Left kidney (tissue), 2 donors: ENCODE data around the gene PLCH2. TPM values are rescaled to one million over a fixed set of nuclear protein-coding genes. Genes with fewer than 3 reads are reported as not detected.
A peak's percentile ranks its signal among the peaks of the same experiment; 100 is the strongest.

Experiments used
- DNase-seq: peaks from one replicate; pipeline ENCODE4 v3.0.0-alpha.2; 2013
- polyA plus RNA-seq: library from polyadenylated mRNA; unstranded; fragments of 120-200 nt; gene quantifications from one replicate; pipeline ENCODE4 v1.2.1, GENCODE V29; 2013; ENCODE audit not compliant: insufficient read length

Gene PLCH2
- polyA plus RNA-seq, 1 donor = 0.80 TPM

DNA sequence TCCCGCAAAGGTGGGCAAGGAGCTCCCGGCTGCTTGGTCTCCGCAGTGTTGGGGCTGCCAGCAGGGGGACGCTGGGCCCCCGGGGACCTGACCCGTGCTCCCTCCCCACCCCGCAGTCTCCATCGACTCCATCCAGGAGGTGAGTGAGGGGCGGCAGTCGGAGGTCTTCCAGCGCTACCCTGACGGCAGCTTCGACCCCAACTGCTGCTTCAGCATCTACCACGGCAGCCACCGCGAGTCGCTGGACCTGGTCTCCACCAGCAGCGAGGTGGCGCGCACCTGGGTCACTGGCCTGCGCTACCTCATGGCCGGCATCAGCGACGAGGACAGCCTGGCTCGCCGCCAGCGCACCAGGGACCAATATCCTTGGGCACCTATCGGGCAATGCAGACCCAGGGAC, 3.5 kb downstream of the PLCH2 start:
- DNase-seq = no peak

- no peak for DNase-seq
These were observed 4.3 kb downstream of the PLCH2 start for GRCh38 chr1:2480236-2480985.

DNA sequence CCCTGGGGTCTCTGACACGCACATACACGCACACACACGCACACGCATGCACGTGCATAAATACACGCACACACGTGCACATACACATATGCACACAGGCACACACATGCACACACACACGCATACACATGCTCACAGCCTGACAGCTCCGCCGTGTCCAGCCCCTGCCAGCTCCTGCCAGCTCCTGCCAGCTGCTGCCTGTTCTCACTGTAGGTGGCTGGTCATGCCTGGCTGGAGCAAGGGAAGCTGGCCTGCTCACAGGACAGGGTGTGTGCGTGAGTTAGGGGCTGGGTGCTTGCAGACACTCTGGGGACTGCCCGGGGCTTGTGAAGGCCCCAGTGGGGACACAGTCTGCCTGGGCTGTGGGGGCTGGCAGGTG, 4.9 kb downstream of the PLCH2 start:
- peak; percentile 60 for DNase-seq

GRCh38 chr1:2481885-2482284, 5.8 kb downstream of the PLCH2 start:
- no peak for DNase-seq

DNA sequence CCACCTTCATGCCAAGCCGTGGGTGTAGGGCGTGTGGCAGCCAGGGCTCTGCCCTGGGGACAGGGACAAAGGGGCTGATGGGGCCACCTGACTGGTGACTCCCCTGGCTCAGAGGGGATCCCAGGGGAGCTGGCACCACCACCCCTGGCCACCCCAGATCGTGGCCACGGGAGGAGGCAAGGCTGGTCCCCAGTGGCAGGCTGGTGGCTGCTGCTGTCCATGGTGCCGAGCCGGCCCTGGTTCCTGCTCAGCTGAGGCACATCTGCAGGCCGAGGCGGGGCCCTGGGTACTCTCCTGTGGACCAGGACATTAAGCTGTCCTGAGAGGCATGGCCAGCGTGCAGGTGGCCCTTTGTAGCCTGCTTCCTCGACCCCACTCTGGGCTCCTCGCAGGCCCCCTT, 6.5 kb downstream of the PLCH2 start:
- DNase-seq = no peak

DNA sequence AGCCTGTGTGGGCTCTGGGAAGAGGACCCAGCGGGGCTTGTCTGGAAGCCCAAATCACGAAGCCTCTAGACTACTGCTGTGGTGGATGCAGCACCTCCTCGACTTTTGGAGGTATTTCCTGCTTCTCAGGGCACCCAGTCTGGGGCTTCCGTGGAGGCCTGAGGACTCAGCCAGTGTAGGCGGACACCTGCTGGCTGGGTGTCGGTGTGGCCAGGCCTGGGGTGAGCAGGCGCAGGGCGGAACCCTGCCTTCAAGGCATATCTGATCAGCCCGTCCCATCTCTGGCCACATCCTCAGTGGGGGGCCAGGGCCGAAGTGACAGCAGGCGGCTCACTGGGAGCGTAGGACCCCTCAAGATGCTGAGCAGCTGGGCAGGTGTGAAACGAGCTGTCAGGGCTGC, 6.9 kb downstream of the PLCH2 start:
- no peak for DNase-seq

DNA sequence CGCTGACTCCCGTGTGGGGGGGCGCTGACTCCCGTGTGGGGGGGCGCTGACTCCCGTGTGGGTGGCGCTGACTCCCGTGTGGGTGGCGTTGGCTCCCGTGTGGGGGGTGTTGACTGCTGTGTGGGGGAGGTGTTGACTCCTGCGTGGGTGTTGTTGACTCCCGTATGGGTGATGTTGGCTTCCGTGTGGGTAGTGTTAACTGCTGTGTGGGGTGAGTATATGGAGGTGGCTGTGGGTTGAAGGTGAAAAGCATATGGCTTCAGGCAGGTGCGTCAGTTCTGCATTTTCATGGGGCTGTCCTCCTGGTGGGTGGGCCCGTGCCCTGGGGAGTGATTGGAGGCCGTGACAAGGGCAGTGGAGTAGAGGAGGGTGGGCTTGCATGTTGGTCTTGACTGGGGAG, 7.9 kb downstream of the PLCH2 start:
- no peak for DNase-seq

DNA sequence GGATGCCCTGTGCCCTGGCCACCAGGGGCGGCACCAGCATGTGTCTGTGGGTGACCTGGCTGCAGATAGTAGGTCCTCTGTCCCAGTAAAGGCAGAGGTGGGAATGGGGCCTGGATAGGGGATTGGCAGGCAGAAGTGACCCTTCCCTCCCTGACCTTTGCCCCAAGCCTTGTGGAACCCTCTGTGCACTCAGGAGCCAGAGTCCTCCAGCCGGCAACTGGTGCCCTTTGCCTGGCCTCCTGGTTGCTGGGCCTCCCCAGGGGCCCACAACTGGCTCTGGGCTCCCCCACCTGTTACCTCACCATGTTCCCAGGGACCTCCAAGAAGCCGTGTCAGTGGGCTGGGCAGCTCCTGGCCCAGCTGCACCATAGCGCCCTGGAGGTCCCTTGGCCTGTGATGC, 10.0 kb downstream of the PLCH2 start:
- DNase-seq = no peak

DNA sequence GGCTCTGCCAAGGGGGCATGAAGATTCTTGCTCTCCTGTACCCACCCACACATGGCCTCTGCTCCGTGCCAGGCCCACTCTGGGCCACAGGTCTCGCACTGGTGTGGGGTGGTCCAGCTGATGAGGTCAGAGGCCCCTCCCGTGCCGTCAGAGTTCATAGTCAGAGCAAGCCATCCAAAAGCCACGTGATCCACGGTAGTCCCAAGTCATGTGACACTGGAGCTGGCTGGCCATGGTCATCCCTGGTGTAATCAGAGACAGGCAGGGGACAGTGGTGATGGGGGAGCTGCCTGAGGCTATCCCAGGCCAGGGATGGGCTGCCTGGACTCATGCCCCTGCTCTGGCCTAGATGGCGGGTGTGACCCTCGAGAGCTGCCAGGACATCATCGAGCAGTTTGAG, 10.5 kb downstream of the PLCH2 start:
- DNase-seq = no peak

DNA sequence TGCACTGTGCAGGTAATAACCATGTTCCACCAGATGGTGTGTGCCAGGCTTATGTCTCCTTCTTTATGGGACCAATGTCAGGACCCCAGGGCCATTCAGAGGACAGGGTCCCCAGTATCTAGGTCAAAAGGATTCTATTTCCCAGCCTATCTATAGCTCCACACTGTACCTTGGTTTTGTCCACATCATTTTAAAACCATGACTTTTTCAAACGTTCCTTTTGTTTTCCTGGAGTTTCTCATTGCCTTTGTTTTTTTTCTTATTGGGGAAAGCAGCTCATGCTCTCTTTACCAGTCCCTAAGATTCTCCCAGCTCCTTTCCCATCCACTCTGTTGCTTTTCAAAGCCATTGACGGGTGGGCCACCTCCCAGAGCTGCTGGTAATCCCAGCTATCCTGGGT, 12.6 kb downstream of the PLCH2 start:
- no peak for DNase-seq

- DNase-seq = no peak
These were observed 13.5 kb downstream of the PLCH2 start for GRCh38 chr1:2489615-2490014.

DNA sequence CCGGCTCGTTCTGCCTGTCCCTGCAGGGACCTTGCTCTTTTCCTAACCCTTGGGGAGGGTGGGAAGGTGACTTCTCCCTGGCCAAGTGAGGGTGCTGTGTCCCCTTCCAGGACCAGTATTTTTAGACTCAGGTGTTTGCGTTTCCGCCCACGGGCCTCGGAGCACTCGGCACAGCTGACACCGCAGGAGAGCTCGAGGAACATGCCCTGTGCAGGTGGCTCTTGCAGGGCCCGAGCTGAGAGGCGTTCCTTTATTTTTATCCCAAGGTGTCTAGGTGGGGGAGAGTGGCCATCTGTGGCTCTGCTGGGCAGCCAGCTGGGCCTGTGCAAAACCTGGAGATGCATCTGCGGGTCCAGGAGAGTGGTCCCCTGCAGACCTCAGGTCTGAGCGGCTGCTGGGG, 16.0 kb downstream of the PLCH2 start:
- no peak for DNase-seq

GRCh38 chr1:2493218-2493617, 17.1 kb downstream of the PLCH2 start:
- no peak for DNase-seq

DNA sequence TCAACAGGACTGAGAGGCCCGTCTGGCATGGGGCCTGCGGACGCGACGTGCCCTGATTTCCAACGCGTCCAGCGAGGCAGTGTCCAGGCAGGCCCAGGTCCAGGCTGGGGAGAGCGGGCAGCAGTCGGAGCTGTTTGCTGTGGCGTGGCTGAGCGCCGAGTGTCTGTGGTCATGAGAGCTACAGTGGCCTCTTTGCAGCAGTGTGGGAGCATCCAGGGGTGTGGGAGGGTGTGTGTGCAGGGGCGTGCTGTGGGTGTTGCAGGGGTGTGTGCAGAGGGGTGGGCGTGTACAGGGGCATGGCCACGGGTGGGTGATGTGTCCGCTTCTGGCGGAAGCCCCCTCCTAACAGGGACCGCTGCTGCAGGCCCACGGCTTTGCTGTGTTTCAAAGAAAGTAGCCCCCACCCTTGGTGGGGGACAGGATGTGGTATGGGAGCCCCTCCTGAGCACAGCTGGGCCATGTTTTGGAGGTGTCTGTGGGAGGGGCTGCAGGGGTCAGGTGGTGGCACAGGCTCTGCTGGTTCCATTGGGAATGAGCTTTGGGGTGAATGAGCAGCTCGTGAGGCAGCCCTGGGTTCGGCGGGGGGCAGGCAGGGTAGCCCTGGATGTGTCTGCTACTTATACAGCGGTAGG, 17.7 kb downstream of the PLCH2 start:
- no peak for DNase-seq

DNA sequence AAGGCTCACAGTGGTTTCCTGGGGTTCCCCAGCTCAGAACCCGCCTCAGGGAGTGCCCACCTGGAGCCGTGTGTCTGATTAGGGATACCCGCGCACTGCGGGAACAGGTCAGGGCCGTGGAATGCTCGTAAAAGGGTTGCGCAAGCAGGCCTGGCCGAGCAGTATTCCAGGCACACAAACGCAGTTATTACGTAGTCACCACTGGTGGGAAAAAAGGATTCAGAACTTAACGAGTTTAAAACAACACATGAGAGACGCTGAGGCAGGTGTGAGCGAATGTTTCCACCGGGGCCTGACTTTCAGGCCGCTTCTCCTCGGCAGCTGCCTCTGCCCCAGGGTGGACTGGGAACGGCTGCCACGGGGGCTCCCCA, 18.2 kb downstream of the PLCH2 start:
- no peak for DNase-seq

DNA sequence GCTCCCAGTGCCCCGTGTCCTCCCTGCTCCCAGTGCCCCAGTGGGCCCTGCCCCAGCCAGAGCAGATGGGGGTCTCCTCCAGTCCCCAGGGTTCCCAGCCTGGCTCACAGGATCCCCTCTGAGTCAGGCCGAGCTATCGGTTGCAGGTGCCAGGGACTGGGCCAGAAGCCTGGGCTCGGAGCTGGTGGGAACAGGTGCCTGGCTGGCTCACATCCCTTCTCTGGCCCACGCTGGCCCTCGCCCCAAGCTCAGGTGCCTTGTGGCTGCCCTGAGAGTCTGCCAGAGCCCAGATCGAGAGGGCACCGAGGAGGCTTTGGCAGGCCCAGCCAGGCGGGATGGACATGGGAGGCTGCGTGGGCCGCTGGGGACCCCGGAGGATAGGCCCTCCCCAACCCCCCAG, 18.9 kb downstream of the PLCH2 start:
- no peak for DNase-seq

DNA sequence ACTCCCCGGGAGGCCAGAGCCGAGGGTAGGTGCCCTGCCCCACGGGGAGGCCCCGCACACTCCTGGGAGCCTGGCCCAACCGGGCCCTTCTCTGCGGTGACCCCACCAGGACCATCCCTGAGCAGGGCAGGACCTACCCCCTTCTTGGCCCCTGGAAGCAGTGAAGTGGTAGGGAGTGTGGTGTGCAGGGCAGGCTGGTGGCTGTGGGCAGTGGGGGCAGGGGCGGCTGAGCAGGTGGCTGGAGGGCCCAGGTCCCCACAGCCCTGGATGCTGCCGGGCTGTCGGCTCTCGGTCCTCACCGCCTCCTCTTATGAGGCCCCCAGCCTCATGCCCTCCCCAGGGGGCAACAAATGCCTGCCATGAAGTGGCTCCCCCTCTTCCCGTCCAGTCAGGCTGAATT, 19.5 kb downstream of the PLCH2 start:
- no peak for DNase-seq

DNA sequence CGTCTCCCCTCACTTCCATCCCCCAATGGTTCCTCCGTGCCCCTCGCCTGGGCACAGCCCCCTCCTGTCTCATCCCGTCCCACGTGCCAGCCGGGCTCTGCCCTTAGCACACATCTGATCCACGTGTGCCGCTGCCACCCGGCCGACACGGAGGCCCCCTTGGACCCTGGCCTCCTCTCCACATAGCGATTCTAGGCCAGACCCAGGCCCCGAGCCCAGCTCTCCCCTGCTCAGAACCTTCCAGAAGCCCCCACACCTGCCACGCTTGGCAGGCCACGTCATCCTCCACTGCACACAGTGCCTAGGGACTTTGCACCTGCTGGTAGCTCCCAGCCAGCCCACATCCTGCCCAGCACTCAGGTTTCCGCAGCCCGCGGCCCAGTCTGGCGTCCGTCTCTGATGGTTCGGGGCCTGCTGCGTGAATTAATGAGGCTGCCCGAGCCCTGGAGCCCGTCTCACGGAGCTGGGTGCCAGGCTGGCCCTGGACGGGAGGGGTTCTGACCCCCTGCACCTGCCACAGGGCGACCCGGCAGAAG, 20.1 kb downstream of the PLCH2 start:
- no peak for DNase-seq

DNA sequence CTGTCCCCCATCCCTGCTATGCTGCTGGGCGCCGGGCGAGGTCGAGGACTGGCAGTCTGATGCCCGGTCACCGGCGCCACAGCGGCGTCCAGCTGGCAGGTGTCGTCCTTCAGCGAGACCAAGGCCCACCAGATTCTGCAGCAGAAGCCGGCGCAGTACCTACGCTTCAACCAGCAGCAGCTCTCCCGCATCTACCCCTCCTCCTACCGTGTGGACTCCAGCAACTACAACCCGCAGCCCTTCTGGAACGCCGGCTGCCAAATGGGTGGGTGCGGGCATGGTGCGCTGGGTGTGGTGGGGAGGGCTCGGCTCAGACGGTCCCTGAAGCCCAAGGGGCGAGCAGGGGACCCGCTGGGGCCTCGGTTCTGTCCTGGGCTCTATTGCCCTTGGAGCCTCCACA, 20.7 kb downstream of the PLCH2 start:
- DNase-seq = no peak

- no peak for DNase-seq
These were observed 21.8 kb downstream of the PLCH2 start for GRCh38 chr1:2497891-2498290.

DNA sequence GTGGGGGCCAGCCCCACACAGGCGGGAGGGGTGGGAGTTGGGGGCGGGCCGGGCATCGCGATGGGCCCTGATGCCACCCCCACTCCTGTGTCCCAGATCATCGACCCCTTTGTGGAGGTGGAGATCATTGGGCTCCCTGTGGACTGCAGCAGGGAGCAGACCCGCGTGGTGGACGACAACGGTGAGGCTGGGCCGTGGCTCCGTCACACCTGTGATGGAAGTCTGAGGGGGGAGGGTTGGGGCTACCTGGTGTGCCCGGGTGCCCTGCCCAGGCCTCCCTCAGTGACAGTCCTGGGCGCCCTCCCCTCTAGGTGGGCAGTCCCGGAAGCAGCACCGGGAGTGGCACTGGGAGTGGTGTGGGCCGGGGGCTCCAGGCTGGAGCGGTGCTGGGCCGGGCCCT, 22.6 kb downstream of the PLCH2 start:
- DNase-seq = no peak

DNA sequence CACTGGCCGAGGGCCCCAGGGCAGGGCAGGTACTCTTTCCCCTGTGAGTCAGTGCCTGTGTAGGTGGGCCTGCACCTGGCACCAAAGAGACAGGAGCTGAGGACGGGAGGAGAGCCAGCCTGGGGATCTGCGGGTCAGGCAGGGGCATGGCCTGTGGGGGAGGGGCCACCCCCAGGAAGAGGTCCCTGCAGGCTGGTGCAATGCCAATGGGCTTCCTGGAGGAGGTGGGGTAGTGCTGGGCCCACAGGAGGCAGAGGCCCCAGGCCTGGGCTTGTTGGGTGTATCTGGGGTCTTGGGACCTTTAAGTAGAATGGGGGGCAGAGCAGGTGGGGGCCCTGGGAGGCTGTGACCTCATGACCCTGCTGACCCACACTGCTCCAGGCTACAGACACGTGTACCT, 23.2 kb downstream of the PLCH2 start:
- no peak for DNase-seq

DNA sequence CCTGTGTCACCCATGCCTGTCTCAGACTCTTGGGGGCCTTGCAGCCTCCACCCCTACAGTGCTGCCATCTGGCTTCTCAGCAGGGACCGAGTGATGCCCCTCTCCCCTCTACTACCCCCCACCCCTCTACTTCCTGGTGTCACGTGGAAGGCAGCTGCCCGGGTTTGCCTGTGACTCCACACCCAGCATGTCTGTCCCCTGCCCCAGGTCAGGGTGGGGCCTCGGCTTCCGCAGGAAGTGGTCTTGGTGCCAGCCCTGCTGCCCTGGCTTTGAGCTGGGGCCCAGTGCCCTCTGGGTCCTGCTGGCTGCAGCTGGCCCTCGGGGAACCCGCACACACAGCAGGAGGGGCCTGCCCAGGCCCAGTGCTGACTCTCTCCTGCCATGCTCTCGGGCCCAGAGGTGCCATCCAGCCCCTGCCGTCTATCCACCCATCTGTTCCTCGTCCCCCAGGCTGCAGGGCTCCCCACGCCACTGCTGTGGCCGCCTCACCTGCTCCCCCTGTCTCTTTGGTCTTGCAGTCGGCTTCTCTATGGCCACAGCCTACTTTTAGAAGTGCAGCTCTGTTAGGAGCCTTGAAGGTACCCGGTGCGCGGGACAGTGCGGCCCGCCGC, 24.0 kb downstream of the PLCH2 start:
- no peak for DNase-seq
